GM23338 (cell line): Measurements from ENCODE around the gene TRIM59. TPM values are rescaled to one million over a fixed set of nuclear protein-coding genes. Genes with fewer than 3 reads are reported as not detected.

Source experiments
- ATAC-seq: fragments of 200-7000 bp; cut with Tn5 transposase; 3 replicates; pipeline ENCODE4 v1.9.1; 2020
- DNase-seq: peaks from one replicate; pipeline ENCODE4 v3.0.0-alpha.2; 2015; ENCODE audit warnings: low spot score
- H2AFZ ChIP-seq: fragments of 200-600 bp; sonication (generic); 2 replicates; pipeline ENCODE4 v1.8.0; 2016; ENCODE audit warnings: antibody characterized with exemption, mild to moderate bottlenecking, moderate library complexity
- H3F3A ChIP-seq: fragments of 200-600 bp; sonication (generic); replicated peaks from 2 replicates; pipeline ENCODE4 v1.8.0; 2017; ENCODE audit warnings: antibody characterized with exemption, mixed run types, low read depth
- H3K27ac ChIP-seq: fragments of 200-600 bp; sonication (generic); 2 replicates; pipeline ENCODE4 v1.6.1; 2016; ENCODE audit warnings: low read depth
- H3K27me3 ChIP-seq: fragments of 200-600 bp; sonication (generic); 2 replicates; pipeline ENCODE4 v1.8.0; 2016; ENCODE audit warnings: mild to moderate bottlenecking, mixed run types, moderate library complexity; ENCODE audit not compliant: insufficient read depth
- H3K36me3 ChIP-seq: fragments of 200-600 bp; sonication (generic); 2 replicates; pipeline ENCODE4 v1.8.0; 2016; ENCODE audit warnings: mild to moderate bottlenecking; ENCODE audit not compliant: insufficient read depth
- H3K4me1 ChIP-seq: fragments of 200-600 bp; sonication (generic); 2 replicates; pipeline ENCODE4 v1.8.0; 2016; ENCODE audit warnings: mild to moderate bottlenecking, moderate library complexity; ENCODE audit not compliant: insufficient read depth
- H3K4me2 ChIP-seq: fragments of 200-600 bp; sonication (generic); 2 replicates; pipeline ENCODE4 v1.7.1; 2017; ENCODE audit warnings: mixed run types
- H3K4me3 ChIP-seq: fragments of 200-600 bp; sonication (generic); 2 replicates; pipeline ENCODE4 v1.6.1; 2016; ENCODE audit warnings: mixed run types
- H3K79me2 ChIP-seq: fragments of 200-600 bp; sonication (generic); replicated peaks from 2 replicates; pipeline ENCODE4 v1.8.0; 2017; ENCODE audit warnings: mild to moderate bottlenecking; ENCODE audit not compliant: insufficient read depth
- H3K9me2 ChIP-seq: fragments of 200-600 bp; sonication (generic); 2 replicates; pipeline ENCODE4 v1.8.0; 2017; ENCODE audit not compliant: insufficient read depth
- H4K20me1 ChIP-seq: fragments of 200-600 bp; sonication (generic); replicated peaks from 2 replicates; pipeline ENCODE4 v1.8.0; 2017; ENCODE audit warnings: mild to moderate bottlenecking; ENCODE audit not compliant: insufficient read depth
- H3K27ac Mint-ChIP-seq: 2 replicates; pipeline ENCODE4 v1.8.0; 2020; ENCODE audit warnings: inconsistent platforms, mild to moderate bottlenecking, moderate library complexity, mixed read lengths
- H3K27me3 Mint-ChIP-seq: 3 replicates; pipeline ENCODE4 v1.8.0; 2022; ENCODE audit warnings: low read depth, mild to moderate bottlenecking, moderate library complexity, mixed read lengths, inconsistent platforms; ENCODE audit not compliant: insufficient read depth, poor library complexity
- H3K36me3 Mint-ChIP-seq: 3 replicates; pipeline ENCODE4 v1.8.0; 2021; ENCODE audit warnings: low read depth, mild to moderate bottlenecking, inconsistent platforms, moderate library complexity, mixed read lengths
- H3K4me1 Mint-ChIP-seq: 3 replicates; pipeline ENCODE4 v1.8.0; 2020; ENCODE audit warnings: mild to moderate bottlenecking, inconsistent platforms, mixed read lengths
- H3K4me3 Mint-ChIP-seq: 3 replicates; pipeline ENCODE4 v1.8.0; 2021; ENCODE audit warnings: moderate library complexity, mild to moderate bottlenecking, inconsistent platforms, mixed read lengths
- H3K9me3 Mint-ChIP-seq: 3 replicates; pipeline ENCODE4 v1.8.0; 2020; ENCODE audit warnings: moderate library complexity, mild to moderate bottlenecking, inconsistent platforms, mixed read lengths
- CREB1 ChIP-seq: fragments of 250-450 bp; sonication (Bioruptor Pico); IDR thresholded peaks from 2 replicates; pipeline ENCODE4 v1.5.0; 2020; ENCODE audit warnings: low read depth, mild to moderate bottlenecking, moderate library complexity
- EZH2 ChIP-seq: fragments of 200-600 bp; sonication (generic); IDR thresholded peaks from one replicate; pipeline ENCODE4 v1.8.0; 2017; ENCODE audit warnings: antibody characterized with exemption, mild to moderate bottlenecking, low read depth; ENCODE audit not compliant: unreplicated experiment
- EZH2phosphoT487 ChIP-seq: fragments of 200-600 bp; sonication (generic); IDR thresholded peaks from one replicate; pipeline ENCODE4 v1.8.1; 2018; ENCODE audit warnings: antibody characterized with exemption; ENCODE audit not compliant: unreplicated experiment
- JUNB ChIP-seq: IDR thresholded peaks from one replicate; pipeline ENCODE4 v1.6.1; 2016; ENCODE audit warnings: antibody characterized with exemption; ENCODE audit not compliant: unreplicated experiment
- NANOG ChIP-seq: IDR thresholded peaks from 2 replicates; pipeline ENCODE4 v1.6.1; 2016; ENCODE audit warnings: antibody characterized with exemption, borderline replicate concordance
- POLR2AphosphoS5 ChIP-seq: IDR thresholded peaks from 2 replicates; pipeline ENCODE4 v1.6.1; 2016; ENCODE audit warnings: antibody characterized with exemption, low read depth
- STAT1 ChIP-seq: IDR thresholded peaks from one replicate; pipeline ENCODE4 v1.6.1; 2016; ENCODE audit warnings: antibody characterized with exemption; ENCODE audit not compliant: unreplicated experiment
- ZNF114 ChIP-seq: fragments of 250-450 bp; sonication (Bioruptor Pico); IDR thresholded peaks from 2 replicates; pipeline ENCODE4 v1.5.0; 2020; ENCODE audit warnings: mild to moderate bottlenecking, moderate library complexity
- ZNF331 ChIP-seq: fragments of 250-450 bp; sonication (Bioruptor Pico); IDR thresholded peaks from 2 replicates; pipeline ENCODE4 v1.5.0; 2020; ENCODE audit warnings: low read depth, mild to moderate bottlenecking, moderate library complexity
- polyA plus RNA-seq: library from polyadenylated mRNA; unstranded; fragments of >200 nt; fragmentation: Nextera tagmentation; extraction: Ambion mirVana; gene quantifications from 2 replicates; pipeline ENCODE4 v1.2.1, GENCODE V29; 2016
- total RNA-seq: library from RNA; depleted of rRNA; stranded (reverse); fragments of >200 nt; shearing (Covaris generic); gene quantifications from 2 replicates; pipeline ENCODE4 v1.2.3, GENCODE V29; 2014
- TF ChIP-seq, protein P1 (sequence below): IDR thresholded peaks from one replicate; pipeline ENCODE4 v1.6.1; 2018; ENCODE audit warnings: antibody characterized with exemption; ENCODE audit not compliant: unreplicated experiment
- TF ChIP-seq, protein P2 (sequence below): fragments of 250-450 bp; sonication (Bioruptor Pico); IDR thresholded peaks from 2 replicates; pipeline ENCODE4 v1.5.0; 2020; ENCODE audit warnings: mild to moderate bottlenecking, moderate library complexity
- TF ChIP-seq, protein P3 (sequence below): IDR thresholded peaks from 2 replicates; pipeline ENCODE4 v1.6.1; 2016; ENCODE audit warnings: antibody characterized with exemption
- TF ChIP-seq, protein P4 (sequence below), 2 experiments: fragments of 200-600 bp in 1 of 2; sonication (generic) in 1 of 2; conservative IDR thresholded peaks; 2 replicates each; pipeline versions ENCODE4 v1.5.1 to v1.6.1; 2016 to 2017; ENCODE audit warnings: antibody characterized with exemption in 2 of 2, low read depth in 2 of 2, mild to moderate bottlenecking in 2 of 2, moderate library complexity in 1 of 2

The TRIM59 gene
- total and polyA plus RNA-seq, 2 experiments from 2014 or later, result 46.2 to 98.6 TPM

DNA sequence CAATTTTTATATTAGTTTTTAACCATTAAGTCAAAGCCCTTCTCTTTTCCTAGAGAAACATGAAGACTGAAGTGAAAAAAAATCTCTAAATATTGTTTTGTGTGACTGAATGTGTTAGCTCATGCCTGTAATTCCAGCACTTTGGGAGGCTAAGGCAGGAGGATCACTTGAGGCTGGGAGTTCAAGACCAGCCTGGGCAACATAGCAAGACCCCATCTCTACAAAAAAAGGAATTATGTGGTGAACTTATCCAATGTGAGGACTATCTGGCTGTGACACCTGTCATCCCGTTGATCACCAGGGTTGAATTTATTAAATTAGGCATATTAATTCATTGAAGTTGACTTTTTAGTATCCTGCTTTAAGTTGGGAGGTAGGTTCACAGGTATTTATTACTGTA is 37.1 kb downstream of the TRIM59 start:
- Histone ChIP-seq H3K4me1 (no peaks in the 10 kb centered on the region), H3K36me3 (peaks cover 47% of the 10 kb centered on the region), H3K27me3 (no peaks in the 10 kb centered on the region), H3K4me3 (no peak overlapping the region), H3K79me2 (peaks cover 34% of the 10 kb centered on the region), H3K27ac (no peak overlapping the region), H3K4me2 (no peak overlapping the region), H3K9me2 (no peaks in the 10 kb centered on the region), H2AFZ (no peak overlapping the region), H3F3A (no peaks in the 10 kb centered on the region), H4K20me1 (peaks cover 23% of the 10 kb centered on the region; the same call in 1 of the 2 replicates)
- DNase-seq, result no peak
- H3K27me3 Mint-ChIP-seq, result no peaks in the 10 kb centered on the region
- ATAC-seq, result no peak
- peaks cover 74% of the 10 kb centered on the region for H3K36me3 Mint-ChIP-seq
- H3K4me1 Mint-ChIP-seq, result no peaks in the 10 kb centered on the region
- H3K4me3 Mint-ChIP-seq, result no peak overlapping the region
- no peak overlapping the region for H3K27ac Mint-ChIP-seq
- H3K9me3 Mint-ChIP-seq, result no peaks in the 10 kb centered on the region
- TF ChIP-seq, protein P1, sequence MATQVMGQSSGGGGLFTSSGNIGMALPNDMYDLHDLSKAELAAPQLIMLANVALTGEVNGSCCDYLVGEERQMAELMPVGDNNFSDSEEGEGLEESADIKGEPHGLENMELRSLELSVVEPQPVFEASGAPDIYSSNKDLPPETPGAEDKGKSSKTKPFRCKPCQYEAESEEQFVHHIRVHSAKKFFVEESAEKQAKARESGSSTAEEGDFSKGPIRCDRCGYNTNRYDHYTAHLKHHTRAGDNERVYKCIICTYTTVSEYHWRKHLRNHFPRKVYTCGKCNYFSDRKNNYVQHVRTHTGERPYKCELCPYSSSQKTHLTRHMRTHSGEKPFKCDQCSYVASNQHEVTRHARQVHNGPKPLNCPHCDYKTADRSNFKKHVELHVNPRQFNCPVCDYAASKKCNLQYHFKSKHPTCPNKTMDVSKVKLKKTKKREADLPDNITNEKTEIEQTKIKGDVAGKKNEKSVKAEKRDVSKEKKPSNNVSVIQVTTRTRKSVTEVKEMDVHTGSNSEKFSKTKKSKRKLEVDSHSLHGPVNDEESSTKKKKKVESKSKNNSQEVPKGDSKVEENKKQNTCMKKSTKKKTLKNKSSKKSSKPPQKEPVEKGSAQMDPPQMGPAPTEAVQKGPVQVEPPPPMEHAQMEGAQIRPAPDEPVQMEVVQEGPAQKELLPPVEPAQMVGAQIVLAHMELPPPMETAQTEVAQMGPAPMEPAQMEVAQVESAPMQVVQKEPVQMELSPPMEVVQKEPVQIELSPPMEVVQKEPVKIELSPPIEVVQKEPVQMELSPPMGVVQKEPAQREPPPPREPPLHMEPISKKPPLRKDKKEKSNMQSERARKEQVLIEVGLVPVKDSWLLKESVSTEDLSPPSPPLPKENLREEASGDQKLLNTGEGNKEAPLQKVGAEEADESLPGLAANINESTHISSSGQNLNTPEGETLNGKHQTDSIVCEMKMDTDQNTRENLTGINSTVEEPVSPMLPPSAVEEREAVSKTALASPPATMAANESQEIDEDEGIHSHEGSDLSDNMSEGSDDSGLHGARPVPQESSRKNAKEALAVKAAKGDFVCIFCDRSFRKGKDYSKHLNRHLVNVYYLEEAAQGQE, result no peak
- TF ChIP-seq CREB1 (CRISPR knock-in tag) (no peak), ZNF114 (CRISPR knock-in tag) (no peak), POLR2AphosphoS5 (no peak), NANOG (no peak), STAT1 (no peak), JUNB (no peak), ZNF331 (no peak), EZH2phosphoT487 (no peak), EZH2 (no peak)
- TF ChIP-seq, protein P2, sequence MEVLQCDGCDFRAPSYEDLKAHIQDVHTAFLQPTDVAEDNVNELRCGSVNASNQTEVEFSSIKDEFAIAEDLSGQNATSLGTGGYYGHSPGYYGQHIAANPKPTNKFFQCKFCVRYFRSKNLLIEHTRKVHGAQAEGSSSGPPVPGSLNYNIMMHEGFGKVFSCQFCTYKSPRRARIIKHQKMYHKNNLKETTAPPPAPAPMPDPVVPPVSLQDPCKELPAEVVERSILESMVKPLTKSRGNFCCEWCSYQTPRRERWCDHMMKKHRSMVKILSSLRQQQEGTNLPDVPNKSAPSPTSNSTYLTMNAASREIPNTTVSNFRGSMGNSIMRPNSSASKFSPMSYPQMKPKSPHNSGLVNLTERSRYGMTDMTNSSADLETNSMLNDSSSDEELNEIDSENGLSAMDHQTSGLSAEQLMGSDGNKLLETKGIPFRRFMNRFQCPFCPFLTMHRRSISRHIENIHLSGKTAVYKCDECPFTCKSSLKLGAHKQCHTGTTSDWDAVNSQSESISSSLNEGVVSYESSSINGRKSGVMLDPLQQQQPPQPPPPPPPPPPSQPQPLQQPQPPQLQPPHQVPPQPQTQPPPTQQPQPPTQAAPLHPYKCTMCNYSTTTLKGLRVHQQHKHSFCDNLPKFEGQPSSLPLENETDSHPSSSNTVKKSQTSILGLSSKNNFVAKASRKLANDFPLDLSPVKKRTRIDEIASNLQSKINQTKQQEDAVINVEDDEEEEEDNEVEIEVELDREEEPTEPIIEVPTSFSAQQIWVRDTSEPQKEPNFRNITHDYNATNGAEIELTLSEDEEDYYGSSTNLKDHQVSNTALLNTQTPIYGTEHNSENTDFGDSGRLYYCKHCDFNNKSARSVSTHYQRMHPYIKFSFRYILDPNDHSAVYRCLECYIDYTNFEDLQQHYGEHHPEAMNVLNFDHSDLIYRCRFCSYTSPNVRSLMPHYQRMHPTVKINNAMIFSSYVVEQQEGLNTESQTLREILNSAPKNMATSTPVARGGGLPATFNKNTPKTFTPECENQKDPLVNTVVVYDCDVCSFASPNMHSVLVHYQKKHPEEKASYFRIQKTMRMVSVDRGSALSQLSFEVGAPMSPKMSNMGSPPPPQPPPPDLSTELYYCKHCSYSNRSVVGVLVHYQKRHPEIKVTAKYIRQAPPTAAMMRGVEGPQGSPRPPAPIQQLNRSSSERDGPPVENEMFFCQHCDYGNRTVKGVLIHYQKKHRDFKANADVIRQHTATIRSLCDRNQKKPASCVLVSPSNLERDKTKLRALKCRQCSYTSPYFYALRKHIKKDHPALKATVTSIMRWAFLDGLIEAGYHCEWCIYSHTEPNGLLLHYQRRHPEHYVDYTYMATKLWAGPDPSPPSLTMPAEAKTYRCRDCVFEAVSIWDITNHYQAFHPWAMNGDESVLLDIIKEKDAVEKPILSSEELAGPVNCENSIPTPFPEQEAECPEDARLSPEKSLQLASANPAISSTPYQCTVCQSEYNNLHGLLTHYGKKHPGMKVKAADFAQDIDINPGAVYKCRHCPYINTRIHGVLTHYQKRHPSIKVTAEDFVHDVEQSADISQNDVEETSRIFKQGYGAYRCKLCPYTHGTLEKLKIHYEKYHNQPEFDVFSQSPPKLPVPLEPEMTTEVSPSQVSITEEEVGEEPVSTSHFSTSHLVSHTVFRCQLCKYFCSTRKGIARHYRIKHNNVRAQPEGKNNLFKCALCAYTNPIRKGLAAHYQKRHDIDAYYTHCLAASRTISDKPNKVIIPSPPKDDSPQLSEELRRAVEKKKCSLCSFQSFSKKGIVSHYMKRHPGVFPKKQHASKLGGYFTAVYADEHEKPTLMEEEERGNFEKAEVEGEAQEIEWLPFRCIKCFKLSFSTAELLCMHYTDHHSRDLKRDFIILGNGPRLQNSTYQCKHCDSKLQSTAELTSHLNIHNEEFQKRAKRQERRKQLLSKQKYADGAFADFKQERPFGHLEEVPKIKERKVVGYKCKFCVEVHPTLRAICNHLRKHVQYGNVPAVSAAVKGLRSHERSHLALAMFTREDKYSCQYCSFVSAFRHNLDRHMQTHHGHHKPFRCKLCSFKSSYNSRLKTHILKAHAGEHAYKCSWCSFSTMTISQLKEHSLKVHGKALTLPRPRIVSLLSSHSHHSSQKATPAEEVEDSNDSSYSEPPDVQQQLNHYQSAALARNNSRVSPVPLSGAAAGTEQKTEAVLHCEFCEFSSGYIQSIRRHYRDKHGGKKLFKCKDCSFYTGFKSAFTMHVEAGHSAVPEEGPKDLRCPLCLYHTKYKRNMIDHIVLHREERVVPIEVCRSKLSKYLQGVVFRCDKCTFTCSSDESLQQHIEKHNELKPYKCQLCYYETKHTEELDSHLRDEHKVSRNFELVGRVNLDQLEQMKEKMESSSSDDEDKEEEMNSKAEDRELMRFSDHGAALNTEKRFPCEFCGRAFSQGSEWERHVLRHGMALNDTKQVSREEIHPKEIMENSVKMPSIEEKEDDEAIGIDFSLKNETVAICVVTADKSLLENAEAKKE (CRISPR knock-in tag), result no peak
- TF ChIP-seq, protein P3, sequence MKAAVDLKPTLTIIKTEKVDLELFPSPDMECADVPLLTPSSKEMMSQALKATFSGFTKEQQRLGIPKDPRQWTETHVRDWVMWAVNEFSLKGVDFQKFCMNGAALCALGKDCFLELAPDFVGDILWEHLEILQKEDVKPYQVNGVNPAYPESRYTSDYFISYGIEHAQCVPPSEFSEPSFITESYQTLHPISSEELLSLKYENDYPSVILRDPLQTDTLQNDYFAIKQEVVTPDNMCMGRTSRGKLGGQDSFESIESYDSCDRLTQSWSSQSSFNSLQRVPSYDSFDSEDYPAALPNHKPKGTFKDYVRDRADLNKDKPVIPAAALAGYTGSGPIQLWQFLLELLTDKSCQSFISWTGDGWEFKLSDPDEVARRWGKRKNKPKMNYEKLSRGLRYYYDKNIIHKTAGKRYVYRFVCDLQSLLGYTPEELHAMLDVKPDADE, result no peak
- TF ChIP-seq, protein P4, sequence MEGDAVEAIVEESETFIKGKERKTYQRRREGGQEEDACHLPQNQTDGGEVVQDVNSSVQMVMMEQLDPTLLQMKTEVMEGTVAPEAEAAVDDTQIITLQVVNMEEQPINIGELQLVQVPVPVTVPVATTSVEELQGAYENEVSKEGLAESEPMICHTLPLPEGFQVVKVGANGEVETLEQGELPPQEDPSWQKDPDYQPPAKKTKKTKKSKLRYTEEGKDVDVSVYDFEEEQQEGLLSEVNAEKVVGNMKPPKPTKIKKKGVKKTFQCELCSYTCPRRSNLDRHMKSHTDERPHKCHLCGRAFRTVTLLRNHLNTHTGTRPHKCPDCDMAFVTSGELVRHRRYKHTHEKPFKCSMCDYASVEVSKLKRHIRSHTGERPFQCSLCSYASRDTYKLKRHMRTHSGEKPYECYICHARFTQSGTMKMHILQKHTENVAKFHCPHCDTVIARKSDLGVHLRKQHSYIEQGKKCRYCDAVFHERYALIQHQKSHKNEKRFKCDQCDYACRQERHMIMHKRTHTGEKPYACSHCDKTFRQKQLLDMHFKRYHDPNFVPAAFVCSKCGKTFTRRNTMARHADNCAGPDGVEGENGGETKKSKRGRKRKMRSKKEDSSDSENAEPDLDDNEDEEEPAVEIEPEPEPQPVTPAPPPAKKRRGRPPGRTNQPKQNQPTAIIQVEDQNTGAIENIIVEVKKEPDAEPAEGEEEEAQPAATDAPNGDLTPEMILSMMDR (conservative IDR thresholded peaks at IDR 0.05; ENCODE audit: low read depth in 2 of 2), result no peak
